Activated B cell treated with CpG ODN at 0.5 μM for 24 hours (primary cell): ENCODE results near the gene SH3RF3. TPM values are rescaled to one million over a fixed set of nuclear protein-coding genes. Genes with fewer than 3 reads are reported as not detected.

Experiments
- ATAC-seq: fragments of 200-7000 bp; cut with Tn5 transposase; one replicate; pipeline ENCODE4 v1.10.0; 2021; ENCODE audit warnings: low read depth, mild to moderate bottlenecking, moderate library complexity
- CTCF ChIA-PET: fragments of 350-600 bp; sonication (Branson Sonifier 250); formaldehyde crosslinking; loops from one replicate; lab custom pipeline; 2021; ENCODE audit warnings: antibody characterized with exemption; lab: Charles Lee
- POLR2A ChIA-PET: fragments of 350-600 bp; sonication (Branson Sonifier 250); formaldehyde crosslinking; loops from one replicate; lab custom pipeline; 2021; ENCODE audit warnings: antibody characterized with exemption; lab: Charles Lee
- DNase-seq: peaks from one replicate; pipeline ENCODE4 v3.0.0; 2022
- H3K27ac Mint-ChIP-seq: one replicate; pipeline ENCODE4 v1.8.0; 2020; ENCODE audit warnings: mixed read lengths
- H3K27me3 Mint-ChIP-seq: one replicate; pipeline ENCODE4 v1.8.0; 2021; ENCODE audit warnings: mixed read lengths
- H3K36me3 Mint-ChIP-seq: one replicate; pipeline ENCODE4 v1.8.0; 2021; ENCODE audit warnings: low read depth, mixed read lengths
- H3K4me1 Mint-ChIP-seq: one replicate; pipeline ENCODE4 v1.8.0; 2021; ENCODE audit warnings: mixed read lengths
- H3K4me3 Mint-ChIP-seq: one replicate; pipeline ENCODE4 v1.8.0; 2020; ENCODE audit warnings: mild to moderate bottlenecking, mixed read lengths
- H3K9me3 Mint-ChIP-seq: one replicate; pipeline ENCODE4 v1.8.0; 2020; ENCODE audit warnings: mixed read lengths
- intact Hi-C: fragments of 100-400 bp; cut with micrococcal nuclease; formaldehyde crosslinking; loops from one replicate; pipeline ENCODE4 v1.15.1; 2024
- total RNA-seq: library from RNA; stranded (reverse); gene quantifications from 2 replicates; pipeline ENCODE4 v1.2.3, GENCODE V29; 2022
- TF ChIP-seq, protein P1 (sequence below): fragments of 200-600 bp; IDR thresholded peaks from one replicate; pipeline ENCODE4 v1.8.0; 2022; ENCODE audit warnings: antibody characterized with exemption, mild to moderate bottlenecking

SH3RF3 gene
- total RNA-seq, 1 donor from 2014 or later: 0.09 TPM

GRCh38 chr2:109128048-109128615, 873 bp upstream of the SH3RF3 start:
- CTCF ChIA-PET: interaction anchor here (3.4 kb wide), 1 partner anchor 382 kb away, joined by 62 read pairs; no protein-coding TSS in a partner anchor
- ATAC-seq: peak; percentile 60

DNA sequence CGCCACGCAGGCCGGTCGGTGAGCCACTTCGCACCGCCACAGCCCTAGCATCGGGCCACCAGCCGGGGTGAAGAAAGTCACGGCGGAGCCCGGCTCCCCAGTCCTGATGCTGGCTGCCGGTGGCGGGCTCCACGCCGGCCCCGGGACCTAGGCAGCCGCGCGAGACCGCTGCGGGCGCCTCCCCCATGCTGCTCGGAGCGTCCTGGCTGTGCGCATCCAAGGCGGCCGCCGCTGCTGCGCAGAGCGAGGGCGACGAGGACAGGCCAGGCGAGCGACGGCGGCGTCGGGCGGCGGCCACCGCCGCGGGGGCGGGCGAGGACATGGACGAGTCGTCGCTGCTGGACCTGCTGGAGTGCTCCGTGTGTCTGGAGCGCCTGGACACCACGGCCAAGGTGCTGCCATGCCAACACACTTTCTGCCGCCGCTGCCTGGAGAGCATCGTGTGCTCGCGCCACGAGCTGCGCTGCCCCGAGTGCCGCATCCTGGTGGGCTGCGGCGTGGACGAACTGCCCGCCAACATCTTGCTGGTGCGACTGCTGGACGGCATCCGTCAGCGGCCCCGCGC, 433 bp downstream of the SH3RF3 start:
- no peaks in the 10 kb centered on the region for H3K36me3 Mint-ChIP-seq
- TF ChIP-seq, protein P1, sequence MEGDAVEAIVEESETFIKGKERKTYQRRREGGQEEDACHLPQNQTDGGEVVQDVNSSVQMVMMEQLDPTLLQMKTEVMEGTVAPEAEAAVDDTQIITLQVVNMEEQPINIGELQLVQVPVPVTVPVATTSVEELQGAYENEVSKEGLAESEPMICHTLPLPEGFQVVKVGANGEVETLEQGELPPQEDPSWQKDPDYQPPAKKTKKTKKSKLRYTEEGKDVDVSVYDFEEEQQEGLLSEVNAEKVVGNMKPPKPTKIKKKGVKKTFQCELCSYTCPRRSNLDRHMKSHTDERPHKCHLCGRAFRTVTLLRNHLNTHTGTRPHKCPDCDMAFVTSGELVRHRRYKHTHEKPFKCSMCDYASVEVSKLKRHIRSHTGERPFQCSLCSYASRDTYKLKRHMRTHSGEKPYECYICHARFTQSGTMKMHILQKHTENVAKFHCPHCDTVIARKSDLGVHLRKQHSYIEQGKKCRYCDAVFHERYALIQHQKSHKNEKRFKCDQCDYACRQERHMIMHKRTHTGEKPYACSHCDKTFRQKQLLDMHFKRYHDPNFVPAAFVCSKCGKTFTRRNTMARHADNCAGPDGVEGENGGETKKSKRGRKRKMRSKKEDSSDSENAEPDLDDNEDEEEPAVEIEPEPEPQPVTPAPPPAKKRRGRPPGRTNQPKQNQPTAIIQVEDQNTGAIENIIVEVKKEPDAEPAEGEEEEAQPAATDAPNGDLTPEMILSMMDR: no peak
- peaks cover 24% of the 10 kb centered on the region for H3K27me3 Mint-ChIP-seq
- POLR2A ChIA-PET: no interaction called here
- CTCF ChIA-PET: interaction anchor here (3.4 kb wide), 1 partner anchor 380 kb away, joined by 62 read pairs; no protein-coding TSS in a partner anchor
- DNase-seq (peak; percentile 23), ATAC-seq (peak; percentile 56)
- H3K4me3 Mint-ChIP-seq: peak overlapping the region; percentile 48
- H3K4me1 Mint-ChIP-seq: peaks cover 16% of the 10 kb centered on the region
- H3K27ac Mint-ChIP-seq: no peak overlapping the region
- intact Hi-C loops: loop anchor here (10.0 kb wide), 2 partner anchors 205 to 525 kb away; no protein-coding TSS in a partner anchor
- H3K9me3 Mint-ChIP-seq: no peaks in the 10 kb centered on the region

More at GRCh38 chr2:109128048-109128615, 873 bp upstream of the SH3RF3 start:
- Mint-ChIP-seq H3K27ac (no peak overlapping the region), H3K27me3 (peaks cover 24% of the 10 kb centered on the region), H3K4me1 (peaks cover 15% of the 10 kb centered on the region), H3K4me3 (peak overlapping the region; percentile 80), H3K36me3 (no peaks in the 10 kb centered on the region), H3K9me3 (no peaks in the 10 kb centered on the region)
- POLR2A ChIA-PET: interaction anchor here (1.7 kb wide), 1 partner anchor 382 kb away, joined by 4 read pairs; no protein-coding TSS in a partner anchor
- intact Hi-C loops: loop anchor here (10.0 kb wide), 2 partner anchors 207 to 523 kb away; no protein-coding TSS in a partner anchor
- TF ChIP-seq, protein P1: peak; percentile 20
- peak; percentile 53 for DNase-seq

GRCh38 chr2:109129921-109130722, 1.1 kb downstream of the SH3RF3 start:
- no peak for ATAC-seq
- CTCF ChIA-PET: no interaction called here
- no peak for DNase-seq
- Mint-ChIP-seq H3K4me3 (peak overlapping the region; percentile 69), H3K27ac (no peak overlapping the region), H3K36me3 (no peaks in the 10 kb centered on the region), H3K9me3 (no peaks in the 10 kb centered on the region), H3K27me3 (peaks cover 21% of the 10 kb centered on the region), H3K4me1 (peaks cover 21% of the 10 kb centered on the region)
- TF ChIP-seq, protein P1: no peak
- intact Hi-C loops: loop anchor here (10.0 kb wide), 3 partner anchors 125 to 525 kb away; no protein-coding TSS in a partner anchor
- POLR2A ChIA-PET: no interaction called here

DNA sequence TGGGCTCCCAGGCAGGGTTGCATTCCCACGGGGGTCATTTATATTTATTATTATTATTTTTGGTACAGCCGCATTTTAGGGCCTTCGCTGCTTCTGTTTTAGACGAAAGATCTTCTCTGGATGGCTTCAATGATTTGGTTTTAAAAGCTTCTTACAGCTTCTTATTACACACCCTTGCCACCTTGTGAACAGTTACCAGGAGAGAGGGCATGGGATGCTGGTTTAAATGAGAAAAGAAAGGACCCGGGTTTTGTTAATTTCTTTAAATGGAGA, 1.7 kb downstream of the SH3RF3 start:
- ATAC-seq: no peak
- Mint-ChIP-seq H3K27ac (no peak overlapping the region), H3K27me3 (peaks cover 21% of the 10 kb centered on the region), H3K36me3 (no peaks in the 10 kb centered on the region), H3K4me1 (peaks cover 26% of the 10 kb centered on the region), H3K9me3 (no peaks in the 10 kb centered on the region), H3K4me3 (no peak overlapping the region)
- ChIA-PET POLR2A (no interaction called here), CTCF (no interaction called here)
- TF ChIP-seq, protein P1: no peak
- intact Hi-C loops: loop anchor here (10.0 kb wide), 1 partner anchor 124 kb away; no protein-coding TSS in a partner anchor
- DNase-seq: no peak
